Measurements from ENCODE around the gene MAP3K7. TPM values are rescaled to one million over a fixed set of nuclear protein-coding genes. Genes with fewer than 3 reads are reported as not detected.
"Not testable (repeated sequence)": the region's sequence is repeated elsewhere in the genome, so short reads cannot be mapped to it uniquely, and the experiment has no call there.

The MAP3K7 gene
- total and polyA plus RNA-seq, 11 donors: 9.6 to 26.1 (median 18.0) TPM

GRCh38 chr6:90569223-90569622, 17.6 kb downstream of the MAP3K7 start:
- intact Hi-C loops (cut with DNase I): no loop called here
- ATAC-seq: no peak
- Histone ChIP-seq H3K27me3 (no peaks in the 10 kb centered on the region), H3K36me3 (peaks cover 0 to 36% (median 18%) of the 10 kb centered on the region in 9 donors), H3K4me3 (no peak overlapping the region), H3K9me3 (no peaks in the 10 kb centered on the region), H3K27ac (no peak overlapping the region), H3K4me1 (peaks cover 0 to 8% (median 0%) of the 10 kb centered on the region in 12 donors)
- no peak for TF ChIP-seq CTCF (IDR thresholded peaks at IDR 0.05)
- no peak for TF ChIP-seq POLR2A (IDR thresholded peaks at IDR 0.05)
- DNase-seq: no peak

GRCh38 chr6:90567682-90568081, 19.2 kb downstream of the MAP3K7 start:
- intact Hi-C loops (cut with DNase I); H3K4me3 ChIP-seq; DNase-seq; ATAC-seq; H3K4me1 ChIP-seq; H3K27ac ChIP-seq; H3K27me3 ChIP-seq; H3K9me3 ChIP-seq: not testable (repeated sequence)
- 95 to 100% (median 100%) methylated on average over 1 of the region's 1 CpG for WGBS, 4 donors
- peaks cover 0 to 48% (median 18%) of the 10 kb centered on the region in 9 donors for H3K36me3 ChIP-seq

GRCh38 chr6:90562341-90562740, 24.5 kb downstream of the MAP3K7 start:
- H3K9me3 ChIP-seq; H3K27me3 ChIP-seq; H3K27ac ChIP-seq; intact Hi-C loops (cut with DNase I); DNase-seq; ATAC-seq; H3K4me1 ChIP-seq; H3K4me3 ChIP-seq: not testable (repeated sequence)
- 87 to 98% (median 91%) methylated on average over 5 to 9 of the region's 9 CpGs for WGBS, 4 donors
- H3K36me3 ChIP-seq: peaks cover 0 to 69% (median 56%) of the 10 kb centered on the region in 9 donors

- Histone ChIP-seq H3K27me3 (no peaks in the 10 kb centered on the region), H3K4me1 (no peaks in the 10 kb centered on the region), H3K27ac (no peak overlapping the region), H3K36me3 (peaks cover 5 to 89% (median 80%) of the 10 kb centered on the region in 9 donors), H3K9me3 (no peaks in the 10 kb centered on the region), H3K4me3 (no peak overlapping the region)
- ATAC-seq (no peak), DNase-seq (no peak)
- TF ChIP-seq CTCF (IDR thresholded peaks at IDR 0.05) (no peak), POLR2A (IDR thresholded peaks at IDR 0.05) (no peak)
- intact Hi-C loops (cut with DNase I): no loop called here
- 94 to 97% (median 96%) methylated on average over 4 of the region's 4 CpGs for WGBS, 4 donors
Observed at GRCh38 chr6:90559931-90560330, 26.9 kb downstream of the MAP3K7 start.

GRCh38 chr6:90557006-90557405, 29.9 kb downstream of the MAP3K7 start:
- no peak overlapping the region for H3K27ac ChIP-seq
- no peaks in the 10 kb centered on the region for H3K4me1 ChIP-seq
- no peak overlapping the region for H3K4me3 ChIP-seq
- no peak for DNase-seq
- H3K27me3 ChIP-seq: no peaks in the 10 kb centered on the region
- ATAC-seq: no peak
- TF ChIP-seq CTCF (IDR thresholded peaks at IDR 0.05): no peak
- no peak for TF ChIP-seq POLR2A (IDR thresholded peaks at IDR 0.05)
- no peaks in the 10 kb centered on the region for H3K9me3 ChIP-seq
- intact Hi-C loops (cut with DNase I): no loop called here
- 91 to 100% (median 94%) methylated on average over 1 of the region's 1 CpG for WGBS, 4 donors
- H3K36me3 ChIP-seq: peaks cover 5 to 100% (median 97%) of the 10 kb centered on the region in 9 donors
